ENCODE measurements around the gene WEE1. TPM values are rescaled to one million over a fixed set of nuclear protein-coding genes. Genes with fewer than 3 reads are reported as not detected.

The WEE1 gene
- total RNA-seq = 10 to 100 TPM; 28.0 to 63.8 TPM

- peaks cover 22 to 33% of the 10 kb centered on the region in 2 donors for H3K4me1 Mint-ChIP-seq (ENCODE audit: low read depth in 2 of 2)
Observed at GRCh38 chr11:9573052-9573774, at the start of gene WEE1. WEE1 (plus strand) TSS chr11:9573670; CDS start chr11:9573934, 264 bp downstream.

GRCh38 chr11:9524001-9524400 lies 49.5 kb upstream of the WEE1 start:
- no peaks in the 10 kb centered on the region for H3K9me3 Mint-ChIP-seq
- DNase-seq (ENCODE audit: low spot score) (no peak), ATAC-seq (no peak)
- H3K36me3 Mint-ChIP-seq = peaks cover 5% of the 10 kb centered on the region
- H3K27me3 Mint-ChIP-seq = no peaks in the 10 kb centered on the region
- H3K4me1 Mint-ChIP-seq (ENCODE audit: low read depth in 2 of 2) = no peaks in the 10 kb centered on the region
- no peak overlapping the region for H3K4me3 Mint-ChIP-seq
- no peak overlapping the region for H3K27ac Mint-ChIP-seq

More at GRCh38 chr11:9573052-9573774, at the start of gene WEE1:
- Mint-ChIP-seq H3K27me3 (peaks cover 0 to 6% of the 10 kb centered on the region in 2 donors), H3K27ac (peak within 1 kb of the TSS; percentile 76 to 82), H3K36me3 (peaks cover 27% of the 10 kb centered on the region), H3K4me3 (peak within 1 kb of the TSS; percentile 82), H3K9me3 (no peaks in the 10 kb centered on the region)
- ATAC-seq = peak; percentile 97
- DNase-seq (ENCODE audit: low spot score) = peak; percentile 99

- ATAC-seq = no peak
- H3K4me1 Mint-ChIP-seq (ENCODE audit: low read depth in 2 of 2) = no peaks in the 10 kb centered on the region
- no peak for DNase-seq (ENCODE audit: low spot score)
- no peak overlapping the region for H3K4me3 Mint-ChIP-seq
- no peaks in the 10 kb centered on the region for H3K27me3 Mint-ChIP-seq
- H3K36me3 Mint-ChIP-seq = peaks cover 5% of the 10 kb centered on the region
- H3K9me3 Mint-ChIP-seq = no peaks in the 10 kb centered on the region
- H3K27ac Mint-ChIP-seq = no peak overlapping the region
Observed at GRCh38 chr11:9525116-9525515, 48.4 kb upstream of the WEE1 start.

GRCh38 chr11:9527481-9528135 lies 45.9 kb upstream of the WEE1 start:
- Mint-ChIP-seq H3K9me3 (no peaks in the 10 kb centered on the region), H3K27ac (no peak overlapping the region), H3K27me3 (no peaks in the 10 kb centered on the region), H3K4me1 (ENCODE audit: low read depth in 2 of 2) (no peaks in the 10 kb centered on the region), H3K4me3 (no peak overlapping the region), H3K36me3 (peaks cover 5% of the 10 kb centered on the region)
- ATAC-seq (no peak), DNase-seq (ENCODE audit: low spot score) (no peak)

GRCh38 chr11:9528136-9528501 lies 45.4 kb upstream of the WEE1 start:
- no peaks in the 10 kb centered on the region for H3K27me3 Mint-ChIP-seq
- peaks cover 5% of the 10 kb centered on the region for H3K36me3 Mint-ChIP-seq
- H3K9me3 Mint-ChIP-seq = no peaks in the 10 kb centered on the region
- no peak for ATAC-seq
- H3K4me1 Mint-ChIP-seq (ENCODE audit: low read depth in 2 of 2) = no peaks in the 10 kb centered on the region
- H3K27ac Mint-ChIP-seq = no peak overlapping the region
- no peak for DNase-seq (ENCODE audit: low spot score)
- H3K4me3 Mint-ChIP-seq = no peak overlapping the region

GRCh38 chr11:9528573-9529333 lies 44.7 kb upstream of the WEE1 start:
- Mint-ChIP-seq H3K27me3 (no peaks in the 10 kb centered on the region), H3K4me1 (ENCODE audit: low read depth in 2 of 2) (no peaks in the 10 kb centered on the region), H3K9me3 (no peaks in the 10 kb centered on the region), H3K27ac (no peak overlapping the region), H3K4me3 (no peak overlapping the region), H3K36me3 (peaks cover 5% of the 10 kb centered on the region)
- DNase-seq (ENCODE audit: low spot score) = no peak
- ATAC-seq = no peak

- no peaks in the 10 kb centered on the region for H3K27me3 Mint-ChIP-seq
Observed at GRCh38 chr11:9529334-9529650, 44.2 kb upstream of the WEE1 start.

GRCh38 chr11:9530020-9530621 lies 43.3 kb upstream of the WEE1 start:
- no peaks in the 10 kb centered on the region for H3K9me3 Mint-ChIP-seq
- no peaks in the 10 kb centered on the region for H3K27me3 Mint-ChIP-seq
- DNase-seq (ENCODE audit: low spot score) (no peak), ATAC-seq (no peak)
- no peak overlapping the region for H3K27ac Mint-ChIP-seq
- no peak overlapping the region for H3K4me3 Mint-ChIP-seq
- peaks cover 5% of the 10 kb centered on the region for H3K36me3 Mint-ChIP-seq
- H3K4me1 Mint-ChIP-seq (ENCODE audit: low read depth in 2 of 2) = no peaks in the 10 kb centered on the region

More at GRCh38 chr11:9529334-9529650, 44.2 kb upstream of the WEE1 start:
- Mint-ChIP-seq H3K4me1 (ENCODE audit: low read depth in 2 of 2) (no peaks in the 10 kb centered on the region), H3K4me3 (no peak overlapping the region), H3K27ac (no peak overlapping the region), H3K9me3 (no peaks in the 10 kb centered on the region), H3K36me3 (peaks cover 5% of the 10 kb centered on the region)
- ATAC-seq = no peak
- DNase-seq (ENCODE audit: low spot score) = no peak

- Mint-ChIP-seq H3K4me1 (ENCODE audit: low read depth in 2 of 2) (no peaks in the 10 kb centered on the region), H3K27ac (no peak overlapping the region), H3K36me3 (peaks cover 5% of the 10 kb centered on the region), H3K9me3 (no peaks in the 10 kb centered on the region), H3K27me3 (no peaks in the 10 kb centered on the region), H3K4me3 (no peak overlapping the region)
- no peak for DNase-seq (ENCODE audit: low spot score)
- ATAC-seq = no peak
Observed at GRCh38 chr11:9530901-9531625, 42.4 kb upstream of the WEE1 start.

- DNase-seq (ENCODE audit: low spot score) = no peak
- no peak for ATAC-seq
- Mint-ChIP-seq H3K9me3 (no peaks in the 10 kb centered on the region), H3K4me1 (ENCODE audit: low read depth in 2 of 2) (no peaks in the 10 kb centered on the region), H3K36me3 (no peaks in the 10 kb centered on the region), H3K27ac (no peak overlapping the region), H3K27me3 (no peaks in the 10 kb centered on the region), H3K4me3 (no peak overlapping the region)
Observed at GRCh38 chr11:9533058-9533457, 40.4 kb upstream of the WEE1 start.

- DNase-seq (ENCODE audit: low spot score) (no peak), ATAC-seq (no peak)
- H3K4me1 Mint-ChIP-seq (ENCODE audit: low read depth in 2 of 2) = no peaks in the 10 kb centered on the region
- no peaks in the 10 kb centered on the region for H3K9me3 Mint-ChIP-seq
- no peaks in the 10 kb centered on the region for H3K36me3 Mint-ChIP-seq
- H3K27me3 Mint-ChIP-seq = no peaks in the 10 kb centered on the region
- no peak overlapping the region for H3K27ac Mint-ChIP-seq
- no peak overlapping the region for H3K4me3 Mint-ChIP-seq
Observed at GRCh38 chr11:9533736-9534473, 39.6 kb upstream of the WEE1 start.

GRCh38 chr11:9535189-9535781 lies 38.2 kb upstream of the WEE1 start:
- ATAC-seq (peak; percentile 79 to 81), DNase-seq (ENCODE audit: low spot score) (peak; percentile 77)
- Mint-ChIP-seq H3K27me3 (no peaks in the 10 kb centered on the region), H3K9me3 (no peaks in the 10 kb centered on the region), H3K4me1 (ENCODE audit: low read depth in 2 of 2) (no peaks in the 10 kb centered on the region), H3K36me3 (no peaks in the 10 kb centered on the region), H3K27ac (no peak overlapping the region), H3K4me3 (no peak overlapping the region)
